GM19238 (cell line): Measurements from ENCODE around the gene USP44.
"Not testable (repeated sequence)": the region's sequence is repeated elsewhere in the genome, so short reads cannot be mapped to it uniquely, and the experiment has no call there.

ENCODE experiments used
- DNase-seq: peaks from one replicate; pipeline ENCODE4 v3.0.0; 2011; ENCODE audit warnings: low spot score; ENCODE audit not compliant: insufficient read length

USP44 gene

DNA sequence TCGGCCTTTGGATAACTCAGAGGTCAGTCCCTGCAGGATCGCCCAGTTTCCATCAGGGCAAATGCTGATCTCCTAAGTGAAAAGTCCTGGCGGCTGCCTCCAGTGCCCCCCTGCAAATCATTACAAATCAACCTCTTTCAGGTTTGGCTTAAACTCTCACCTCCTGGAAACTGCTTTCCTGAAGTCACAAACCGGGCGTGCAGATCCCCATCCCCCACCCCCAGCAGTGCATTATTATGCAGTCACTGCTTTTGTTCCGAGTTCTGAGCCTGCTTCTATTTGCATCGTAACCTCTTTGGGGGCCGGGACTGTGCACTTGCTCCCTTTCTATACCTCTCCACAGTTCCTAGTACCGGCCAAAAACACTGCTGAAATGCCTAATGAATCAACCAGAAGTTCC lies at the start of gene USP44:
TSS of gene USP44 (minus strand) at position 172 of the 400 bp plus-strand sequence. CDS start 17,220 bp downstream, outside the sequence.
- no peak for DNase-seq

DNA sequence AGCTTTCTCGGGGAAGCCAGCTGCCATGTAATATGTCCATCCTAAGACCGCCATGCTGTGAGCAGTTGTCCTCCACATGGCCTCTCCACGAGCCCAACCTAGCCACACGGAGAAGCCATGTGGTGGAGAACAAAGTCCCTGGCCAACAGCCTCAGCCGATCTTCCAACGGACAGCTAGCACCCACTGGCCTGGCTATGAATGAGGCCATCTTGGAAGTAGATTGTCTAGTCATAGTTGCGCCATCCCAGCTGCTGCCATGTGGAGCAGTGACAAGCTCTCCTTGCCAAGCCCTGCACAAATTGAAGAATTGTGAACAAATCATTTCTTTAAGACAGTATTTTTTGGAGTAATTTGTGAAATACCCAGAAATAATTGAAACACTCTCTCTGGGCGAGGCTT lies 49.3 kb upstream of the USP44 start:
- DNase-seq, result no peak

DNA sequence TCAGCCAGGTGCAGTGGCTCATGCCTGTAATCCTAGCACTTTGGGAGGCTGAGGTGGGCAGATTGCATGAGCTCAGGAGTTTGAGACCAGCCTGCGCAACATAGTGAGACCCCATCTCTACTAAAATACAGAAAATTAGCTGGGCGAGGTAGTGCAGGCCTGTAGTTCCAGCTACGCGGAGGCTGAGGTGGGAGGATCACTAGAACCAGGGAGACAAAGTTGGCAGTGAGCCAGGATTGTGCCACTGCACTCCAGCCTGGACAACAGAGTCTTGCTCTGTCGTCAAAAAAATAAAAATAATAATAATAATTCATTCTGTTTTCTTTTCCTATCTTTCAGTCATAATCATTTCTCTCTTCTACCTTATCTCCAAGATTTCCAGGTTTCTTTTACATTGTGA lies 48.6 kb upstream of the USP44 start:
- no peak for DNase-seq

DNA sequence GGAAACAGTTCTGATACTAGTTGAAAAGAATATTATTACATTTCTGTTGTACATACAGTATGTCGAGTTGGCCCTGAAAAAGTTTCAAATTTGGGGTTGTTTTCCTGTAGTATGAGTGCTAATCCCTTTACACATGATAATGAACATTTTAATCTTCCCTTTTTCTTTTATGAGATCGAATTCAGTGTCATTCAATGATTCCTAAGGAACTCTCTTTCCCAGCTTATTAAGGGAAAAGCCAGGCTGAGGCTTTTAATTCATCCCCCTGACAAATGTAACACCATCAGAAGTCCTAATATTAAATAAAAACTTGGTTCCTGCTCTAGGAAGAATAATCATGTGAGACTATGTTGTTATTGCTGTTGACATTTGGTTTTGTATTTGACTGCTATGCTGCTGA lies 42.9 kb upstream of the USP44 start:
- no peak for DNase-seq

DNA sequence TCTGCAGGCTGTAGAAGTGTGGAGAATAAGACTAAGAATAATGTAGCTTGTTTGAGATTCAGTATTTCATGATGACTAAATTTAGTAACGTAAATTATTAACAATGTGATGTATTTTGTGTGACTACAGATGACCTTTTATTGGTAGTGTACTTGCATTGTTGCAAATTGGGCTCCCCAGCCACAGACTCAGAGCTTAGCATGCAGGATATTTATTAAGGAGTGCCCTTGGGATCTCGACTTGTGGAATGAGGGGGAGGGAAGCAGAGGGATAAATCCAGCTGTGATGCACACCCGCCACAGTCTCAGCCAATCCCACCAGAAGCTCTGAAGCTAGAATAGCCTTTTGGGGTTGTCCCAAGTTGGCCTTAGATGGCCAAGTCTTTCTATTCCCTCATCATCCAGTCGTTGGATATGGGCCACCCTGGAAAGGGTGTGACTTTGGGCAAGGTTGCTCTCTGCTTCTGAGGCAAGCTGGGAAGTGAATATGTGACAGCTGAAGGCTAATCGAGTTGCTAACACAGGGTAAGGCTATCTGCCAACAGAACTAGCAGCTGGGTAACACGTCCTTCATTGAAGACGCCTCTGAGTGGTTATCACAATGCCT lies 42.1 kb upstream of the USP44 start:
- no peak for DNase-seq

DNA sequence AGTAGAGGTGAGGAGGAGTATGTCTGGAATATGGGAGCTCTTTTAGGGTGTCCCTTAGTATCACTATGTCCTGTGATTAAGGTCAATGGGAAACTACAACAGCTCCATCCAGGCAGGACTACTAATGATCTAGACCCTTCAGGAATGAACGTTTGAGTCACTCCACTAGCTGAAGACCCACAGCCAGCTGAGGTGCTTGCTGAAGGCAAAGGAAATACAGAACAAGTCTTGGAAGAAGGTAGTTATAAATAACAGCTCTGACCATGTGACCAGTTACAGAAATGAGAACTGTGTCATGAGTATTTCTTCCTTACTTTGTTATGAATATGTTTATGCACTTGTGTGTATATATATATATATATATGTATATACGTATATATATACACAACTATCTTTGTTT lies 40.5 kb upstream of the USP44 start:
- no peak for DNase-seq

DNA sequence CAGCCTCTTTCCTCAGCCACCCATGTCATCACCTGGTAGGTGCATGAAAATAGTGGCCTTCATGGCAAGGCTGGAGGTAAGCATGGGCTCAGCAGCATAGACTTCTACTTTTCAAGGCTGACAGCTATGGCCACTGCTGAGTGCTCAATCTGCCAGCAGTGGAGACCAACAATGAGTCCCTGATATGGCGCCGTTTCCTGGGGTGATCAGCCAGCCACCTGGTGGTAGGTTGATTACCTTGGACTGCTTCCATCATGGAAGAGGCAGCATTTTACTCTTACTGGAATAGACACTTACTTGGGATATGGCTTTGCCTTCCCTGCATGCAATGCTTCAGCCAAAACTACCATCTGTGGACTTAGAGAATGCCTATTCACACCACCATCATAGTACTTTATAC lies 39.5 kb upstream of the USP44 start:
- no peak for DNase-seq

DNA sequence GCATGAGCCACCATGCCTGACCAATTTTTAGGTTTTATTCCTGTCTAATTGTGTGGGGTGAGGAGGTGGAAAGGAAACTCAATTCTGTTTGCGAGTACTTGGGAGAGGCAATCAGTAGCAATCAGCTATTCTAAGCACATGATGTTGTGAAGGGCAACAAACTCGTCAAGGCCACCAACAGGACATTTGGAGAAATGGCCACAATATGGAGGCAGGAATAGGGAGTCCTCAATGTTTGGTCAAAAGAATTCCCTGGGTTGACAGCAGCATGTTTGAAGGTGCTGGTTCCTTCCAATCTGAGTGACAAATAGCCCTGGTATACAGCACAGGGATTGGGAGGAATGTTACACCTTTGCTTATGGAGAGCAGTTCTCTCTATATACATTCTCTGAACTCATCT lies 32.7 kb upstream of the USP44 start:
- no peak for DNase-seq

DNA sequence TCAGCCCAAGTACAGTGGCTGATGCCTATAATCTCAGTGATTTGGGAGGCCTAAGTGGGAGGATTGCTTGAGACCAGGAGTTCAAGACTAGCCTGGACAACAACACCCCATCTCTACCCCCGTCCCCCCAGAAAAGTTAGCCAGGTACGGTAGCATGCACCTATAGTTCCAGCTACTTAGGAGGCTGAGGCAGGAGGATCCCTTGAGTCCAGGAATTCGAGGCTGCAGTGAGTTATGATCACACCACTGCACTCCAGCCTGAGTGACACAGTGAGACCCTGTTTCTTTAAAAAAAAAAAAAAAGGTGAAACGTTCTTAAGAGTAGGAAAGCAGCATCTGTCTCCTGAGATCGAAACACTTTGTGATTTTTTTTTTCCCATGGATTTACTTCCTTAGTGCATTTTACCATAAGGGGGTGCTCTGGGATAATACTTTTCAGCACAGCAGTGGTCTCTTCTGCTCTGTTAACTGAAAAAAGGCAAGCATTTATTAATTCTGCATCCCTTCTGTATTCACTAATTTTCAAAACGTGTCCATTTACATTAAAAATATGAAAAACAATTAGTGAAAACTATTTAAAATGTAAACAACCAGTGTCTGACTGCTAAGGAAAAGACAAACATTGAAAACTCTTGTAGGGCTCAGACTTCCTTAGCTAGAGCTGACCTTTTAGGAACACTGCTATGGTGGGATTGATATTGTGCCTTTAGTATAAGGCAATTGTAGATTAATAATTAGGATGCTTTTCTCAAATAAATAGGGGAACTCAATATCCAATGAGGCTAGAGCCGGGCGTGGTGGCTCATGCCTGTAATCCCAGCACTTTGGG lies 31.2 kb upstream of the USP44 start:
- DNase-seq, result no peak

DNA sequence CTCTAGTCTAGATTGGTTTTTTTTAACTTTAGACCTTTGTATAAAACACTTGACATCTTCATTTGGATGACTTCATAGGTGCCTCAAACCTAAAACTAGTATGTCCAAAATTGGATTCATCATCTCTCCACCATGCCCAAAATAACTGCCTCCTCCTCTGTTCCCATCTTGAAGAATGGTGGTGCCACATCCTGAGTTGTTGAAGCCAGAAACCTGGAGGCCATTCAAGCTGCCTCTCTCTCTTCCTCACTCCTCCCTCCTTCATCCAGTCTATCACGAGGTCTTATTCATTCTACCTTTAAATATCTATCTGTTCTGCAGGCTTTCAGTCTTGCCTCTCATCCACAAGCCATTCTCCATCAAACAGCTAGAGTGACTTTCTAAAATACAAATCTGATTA lies 26.5 kb upstream of the USP44 start:
- DNase-seq, result no peak

DNA sequence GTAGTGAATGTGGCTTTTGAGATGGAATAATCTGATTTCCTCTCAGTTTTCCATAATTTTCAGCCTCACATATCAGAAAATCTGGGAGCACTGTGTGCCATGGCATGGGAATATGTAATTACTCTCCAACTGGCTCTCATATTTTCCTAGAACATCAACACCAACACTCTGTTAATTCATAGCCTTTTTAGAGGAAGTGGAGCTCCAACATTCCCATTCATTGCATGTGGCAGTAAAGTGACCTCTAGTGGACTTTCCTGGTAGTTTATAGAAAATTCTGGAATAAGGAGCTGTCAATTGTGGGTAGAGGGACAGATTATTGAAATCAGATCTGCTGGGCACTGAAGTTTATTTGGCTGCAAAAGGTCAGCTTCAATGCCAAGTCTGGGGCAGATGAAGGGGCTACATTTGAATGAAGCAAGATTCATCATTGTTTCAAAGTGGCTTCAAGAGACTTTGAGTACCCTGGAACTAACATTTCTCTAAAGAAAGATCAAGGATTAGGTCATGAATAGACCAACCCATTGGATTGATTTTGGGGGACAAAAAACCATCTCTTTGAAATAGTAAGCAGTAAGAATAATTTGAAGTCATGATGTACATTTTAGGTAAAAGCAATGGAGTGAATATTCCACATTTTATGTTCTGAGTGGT lies 23.6 kb upstream of the USP44 start:
- DNase-seq, result no peak

DNA sequence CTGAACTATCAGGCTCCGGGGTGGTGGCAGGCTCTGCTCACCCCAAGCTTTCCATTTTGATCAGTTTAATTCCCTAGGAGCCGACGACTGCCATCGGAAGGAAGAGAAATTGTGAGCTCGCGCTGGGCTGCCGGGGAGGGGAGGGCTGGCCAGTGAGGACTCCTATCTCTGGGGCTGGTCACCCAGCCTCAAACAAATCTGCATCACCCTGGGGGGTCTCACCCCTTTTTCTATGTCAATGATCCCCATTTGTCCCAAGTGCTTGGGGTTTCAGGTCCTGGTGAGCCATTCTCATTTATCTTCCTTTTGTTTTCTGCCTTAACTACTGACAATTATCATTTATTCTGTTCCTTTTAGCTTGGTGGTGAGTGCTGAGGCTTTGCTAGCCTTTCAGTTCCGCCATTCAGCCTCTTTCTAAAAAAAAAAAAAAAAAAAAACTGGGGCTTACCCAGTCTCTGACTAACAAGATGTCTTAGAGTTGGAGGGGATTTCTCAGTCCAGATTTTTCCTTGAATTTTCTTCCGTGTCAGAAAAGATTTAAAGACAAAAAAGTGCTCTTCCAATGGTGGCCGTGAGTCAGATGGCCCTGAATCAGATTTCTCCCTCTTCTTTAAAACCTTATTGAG lies 22.8 kb upstream of the USP44 start:
- DNase-seq, result no peak

DNA sequence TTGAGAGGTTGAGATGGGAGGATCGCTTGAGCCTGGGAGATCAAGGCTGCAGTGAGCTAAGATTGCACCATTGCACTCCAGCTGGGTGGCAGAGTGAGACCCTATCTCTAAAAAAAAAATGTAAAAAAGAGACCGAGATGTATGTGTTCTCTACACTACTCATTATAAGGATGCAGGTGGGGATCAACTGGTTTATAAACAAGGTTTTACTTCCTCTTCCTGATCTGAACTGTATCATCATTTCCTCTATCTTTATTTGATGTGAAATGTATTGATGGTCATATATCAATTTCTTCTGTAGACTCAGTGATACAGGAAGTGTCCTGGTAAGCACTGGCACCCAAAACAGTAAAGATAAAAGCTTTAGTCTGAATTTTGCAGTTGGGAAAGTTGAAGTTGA lies 20.1 kb upstream of the USP44 start:
- no peak for DNase-seq

DNA sequence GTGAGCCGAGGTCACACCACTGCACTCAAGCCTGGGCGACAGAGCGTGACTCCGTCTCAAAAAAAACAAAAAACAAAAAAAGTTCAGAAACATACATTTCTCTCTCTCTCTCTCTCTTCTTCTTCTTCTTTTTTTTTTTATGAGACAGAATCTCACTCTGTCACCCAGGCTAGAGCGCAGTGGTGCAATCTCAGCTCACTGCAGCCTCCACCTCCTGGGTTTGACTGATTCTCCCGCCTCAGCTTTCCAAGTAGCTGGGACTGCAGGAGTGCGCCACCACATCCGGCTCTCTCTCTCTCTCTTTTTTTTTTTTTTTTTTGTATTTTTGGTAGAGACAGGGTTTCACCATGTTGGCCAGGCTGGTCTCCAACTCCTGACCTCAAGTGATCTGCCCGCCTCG lies 16.8 kb upstream of the USP44 start:
- DNase-seq, result not testable (repeated sequence)

DNA sequence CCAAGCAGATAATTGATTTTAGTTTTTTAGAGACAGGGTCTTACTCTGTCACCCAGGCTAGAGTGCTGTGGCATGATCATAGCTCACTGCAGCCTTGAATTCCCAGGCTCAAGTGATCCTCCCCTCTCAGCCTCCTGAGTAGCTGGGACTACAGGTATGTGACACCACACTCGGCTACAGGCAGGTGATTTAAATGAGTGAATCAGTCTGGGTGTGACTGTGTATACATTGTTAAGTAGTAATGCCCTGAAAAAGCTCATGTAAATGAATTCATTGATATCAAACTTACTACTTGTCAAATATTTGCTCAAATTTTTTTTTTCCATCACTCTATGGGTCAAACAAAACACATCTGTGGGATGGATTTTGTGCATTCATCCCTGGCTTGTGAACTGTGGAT lies 6.3 kb upstream of the USP44 start:
- DNase-seq, result no peak

DNA sequence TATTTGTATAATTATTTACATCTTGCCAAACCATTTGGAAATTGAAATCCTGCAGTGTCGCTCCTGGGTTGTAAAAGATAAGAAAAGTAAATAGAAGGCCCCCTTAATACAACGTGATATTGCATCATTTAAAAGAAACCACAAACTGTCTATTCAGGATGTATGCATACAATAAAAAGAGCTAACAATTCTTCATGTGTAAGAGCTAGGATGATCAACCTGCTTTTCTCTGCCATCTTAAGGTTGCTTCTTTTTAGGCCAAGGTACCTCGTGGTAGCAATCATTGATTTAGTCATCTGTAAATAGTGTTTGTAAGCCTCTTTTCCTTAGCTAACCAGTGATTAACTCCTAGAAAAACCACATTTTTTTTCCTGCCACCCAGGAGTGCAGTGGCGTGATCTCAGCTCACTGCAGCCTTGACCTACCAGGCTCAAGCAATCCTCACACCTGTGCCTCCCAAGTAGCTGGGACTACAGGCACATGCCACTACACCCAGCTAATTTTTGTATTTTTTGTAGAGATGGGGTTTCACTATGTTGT lies 3.3 kb upstream of the USP44 start:
- DNase-seq, result no peak

DNA sequence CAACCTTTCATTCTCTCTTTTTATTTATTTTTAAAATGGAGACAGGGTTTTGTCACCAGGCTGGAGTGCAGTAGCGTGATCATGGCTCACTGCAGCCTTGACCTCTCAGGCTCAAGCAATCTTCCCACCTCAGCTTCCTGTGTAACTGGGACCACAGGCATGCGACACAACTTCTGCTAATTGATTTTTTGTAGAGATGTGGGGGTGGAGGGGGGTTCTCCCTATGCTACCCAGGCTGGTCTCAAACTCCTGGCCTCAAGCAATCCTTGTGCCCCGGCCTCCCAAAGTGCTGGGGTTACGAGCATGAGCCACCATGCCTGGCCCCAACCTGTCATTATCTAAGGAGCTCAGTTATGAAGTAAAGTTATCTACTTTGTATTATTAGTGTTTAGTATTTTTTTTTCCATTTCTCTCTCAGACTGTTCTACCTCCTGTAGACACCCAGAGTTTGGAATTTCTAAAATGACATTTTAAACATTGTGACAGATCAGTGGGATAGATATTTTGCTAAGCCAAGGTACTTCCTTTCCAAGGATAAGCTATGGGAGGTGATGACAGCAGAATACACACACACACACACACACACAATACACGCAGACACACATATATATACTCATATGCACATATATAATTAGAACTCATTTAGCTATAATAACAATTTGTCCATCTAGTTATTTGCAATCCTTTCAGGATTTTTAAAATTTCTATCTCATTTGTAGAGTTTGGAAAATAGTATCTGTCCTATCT lies 2.1 kb upstream of the USP44 start:
- DNase-seq, result no peak

DNA sequence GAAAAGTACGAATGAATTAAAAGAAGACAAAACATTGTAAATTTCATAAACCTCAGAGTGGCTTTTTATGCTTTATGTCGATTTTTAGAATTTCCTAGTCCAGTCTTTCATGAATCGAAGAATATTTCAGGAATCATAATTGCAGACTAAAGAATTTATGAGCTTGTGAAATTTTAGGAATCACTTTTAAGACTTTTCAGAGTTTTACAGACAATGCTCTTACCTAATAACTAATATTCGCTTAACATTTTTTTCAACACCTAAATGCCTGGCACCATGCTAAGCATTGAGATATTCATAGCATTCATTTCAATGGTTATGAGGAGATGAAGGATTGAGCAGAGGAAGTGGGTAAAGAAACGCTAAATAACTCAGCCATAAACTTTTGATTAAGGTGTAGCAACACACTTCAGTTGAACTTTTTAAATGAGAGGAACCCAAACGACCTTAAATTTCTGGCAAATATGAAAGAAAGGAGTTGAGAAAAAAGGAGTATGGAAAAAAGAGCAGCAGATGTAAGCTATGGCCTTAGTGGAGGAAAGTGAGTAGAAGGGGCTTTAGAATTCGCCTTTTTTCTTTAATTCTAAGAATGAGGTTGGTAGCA lies 739 bp upstream of the USP44 start:
- DNase-seq, result no peak

DNA sequence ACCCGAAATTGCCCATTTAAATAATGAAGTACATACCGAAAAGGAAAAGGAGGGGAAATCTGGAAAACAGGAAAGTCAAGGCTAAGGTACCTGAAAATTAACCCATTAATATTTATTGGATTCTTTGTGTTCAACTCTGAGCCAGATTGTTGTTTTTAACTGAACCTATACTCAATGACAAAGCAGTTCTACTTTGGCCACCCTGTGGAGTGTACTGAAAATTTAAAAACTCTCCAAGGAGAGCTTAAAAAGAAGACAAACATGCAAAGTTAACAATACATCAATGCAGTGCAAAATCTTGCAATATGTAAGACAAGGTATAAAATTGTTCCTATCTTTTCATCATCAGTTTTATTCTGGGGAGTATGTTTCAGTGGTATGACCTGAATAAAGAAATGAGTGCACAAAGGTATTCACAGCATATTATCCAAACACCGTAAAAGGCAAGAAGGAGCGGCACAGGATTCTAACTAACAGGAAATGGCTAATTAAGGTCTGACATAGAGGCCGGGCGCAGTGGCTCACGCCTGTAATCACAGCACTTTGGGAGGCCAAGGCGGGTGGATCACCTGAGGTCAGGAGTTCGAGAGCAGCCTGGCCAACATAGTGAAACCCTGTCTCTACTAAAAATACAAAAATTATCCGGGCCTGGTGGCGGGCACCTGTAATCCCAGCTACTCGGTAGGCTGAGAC lies 1.7 kb downstream of the USP44 start:
- DNase-seq, result no peak
